Loucy (cell line): ENCODE measurements around the gene LIN28A.
A peak's percentile ranks its signal among the peaks of the same experiment; 100 is the strongest.

Experiments used
- H2AFZ ChIP-seq: fragments of 200-600 bp; sonication (generic); 2 replicates; pipeline ENCODE4 v1.6.0; 2016; ENCODE audit warnings: antibody characterized with exemption, mild to moderate bottlenecking, low read length, moderate library complexity
- H3F3A ChIP-seq: fragments of 200-600 bp; 2 replicates; pipeline ENCODE4 v1.6.0; 2016; ENCODE audit warnings: antibody characterized with exemption, low read depth, mild to moderate bottlenecking
- H3K27me3 ChIP-seq: fragments of 200-600 bp; sonication (generic); 2 replicates; pipeline ENCODE4 v1.6.1; 2014; ENCODE audit warnings: low read length, mild to moderate bottlenecking; ENCODE audit not compliant: insufficient read depth, poor library complexity, severe bottlenecking
- H3K36me3 ChIP-seq: fragments of 200-600 bp; sonication (generic); 2 replicates; pipeline ENCODE4 v1.6.1; 2016; ENCODE audit warnings: low read length; ENCODE audit not compliant: insufficient read depth
- H3K4me1 ChIP-seq: fragments of 200-600 bp; sonication (generic); 2 replicates; pipeline ENCODE4 v1.5.1; 2014; ENCODE audit warnings: low read length, mild to moderate bottlenecking; ENCODE audit not compliant: insufficient read depth, poor library complexity, severe bottlenecking
- H3K4me2 ChIP-seq: fragments of 200-600 bp; sonication (generic); 2 replicates; pipeline ENCODE4 v1.6.0; 2014; ENCODE audit warnings: antibody characterized with exemption, low read length, low read depth, mild to moderate bottlenecking; ENCODE audit not compliant: poor library complexity, severe bottlenecking
- H3K4me3 ChIP-seq: fragments of 200-600 bp; sonication (generic); 2 replicates; pipeline ENCODE4 v1.5.1; 2014; ENCODE audit warnings: low read length, mild to moderate bottlenecking, mixed read lengths; ENCODE audit not compliant: poor library complexity, severe bottlenecking
- H3K79me2 ChIP-seq: fragments of 200-600 bp; sonication (generic); 2 replicates; pipeline ENCODE4 v1.6.1; 2014; ENCODE audit warnings: low read length; ENCODE audit not compliant: insufficient read depth
- H3K9ac ChIP-seq: fragments of 200-600 bp; sonication (generic); 2 replicates; pipeline ENCODE4 v1.6.0; 2014; ENCODE audit warnings: mild to moderate bottlenecking, low read depth, low read length, moderate library complexity; ENCODE audit not compliant: poor library complexity, severe bottlenecking
- H3K9me2 ChIP-seq: fragments of 200-600 bp; sonication (generic); replicated peaks from 2 replicates; pipeline ENCODE4 v1.6.1; 2016; ENCODE audit warnings: low read depth, low read length, mixed read lengths
- H3K9me3 ChIP-seq: fragments of 200-600 bp; sonication (generic); 2 replicates; pipeline ENCODE4 v1.6.1; 2014; ENCODE audit warnings: mild to moderate bottlenecking, antibody characterized with exemption, low read length, low read depth; ENCODE audit not compliant: insufficient read depth
- H4K20me1 ChIP-seq: fragments of 200-600 bp; sonication (generic); 2 replicates; pipeline ENCODE4 v1.6.0; 2014; ENCODE audit warnings: antibody characterized with exemption, low read length, mild to moderate bottlenecking; ENCODE audit not compliant: insufficient read depth, poor library complexity, severe bottlenecking
- EZH2phosphoT487 ChIP-seq: fragments of 200-600 bp; IDR thresholded peaks from 2 replicates; pipeline ENCODE4 v1.6.1; 2018; ENCODE audit warnings: antibody characterized with exemption, mild to moderate bottlenecking, moderate library complexity, borderline replicate concordance
- TF ChIP-seq, protein P1 (sequence below): fragments of 200-600 bp; sonication (generic); conservative IDR thresholded peaks from 2 replicates; pipeline ENCODE4 v1.5.1; 2014; ENCODE audit warnings: mild to moderate bottlenecking, antibody characterized with exemption, low read length

Gene LIN28A

DNA sequence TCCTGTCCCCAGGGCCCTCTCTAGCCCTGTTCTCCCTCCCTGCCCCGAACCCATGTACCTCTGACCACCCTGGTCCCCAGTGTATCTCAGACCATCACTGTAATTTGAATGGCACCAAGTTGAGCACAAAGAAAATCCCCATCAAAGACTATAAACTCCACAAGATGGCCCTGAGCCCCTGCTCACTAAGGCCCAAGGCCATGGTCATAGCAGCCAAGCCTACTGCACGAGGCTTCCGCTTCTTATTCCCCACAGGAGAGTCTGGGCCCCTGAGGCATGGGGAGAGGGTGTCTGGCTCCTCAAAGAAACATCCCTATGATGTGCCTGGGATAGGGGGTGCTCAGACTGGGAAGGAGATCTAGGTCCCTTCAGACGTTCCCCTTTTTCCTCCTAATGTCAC is 42.6 kb upstream of the LIN28A start:
- H3K79me2 ChIP-seq, result peaks cover 32% of the 10 kb centered on the region
- TF ChIP-seq, protein P1, sequence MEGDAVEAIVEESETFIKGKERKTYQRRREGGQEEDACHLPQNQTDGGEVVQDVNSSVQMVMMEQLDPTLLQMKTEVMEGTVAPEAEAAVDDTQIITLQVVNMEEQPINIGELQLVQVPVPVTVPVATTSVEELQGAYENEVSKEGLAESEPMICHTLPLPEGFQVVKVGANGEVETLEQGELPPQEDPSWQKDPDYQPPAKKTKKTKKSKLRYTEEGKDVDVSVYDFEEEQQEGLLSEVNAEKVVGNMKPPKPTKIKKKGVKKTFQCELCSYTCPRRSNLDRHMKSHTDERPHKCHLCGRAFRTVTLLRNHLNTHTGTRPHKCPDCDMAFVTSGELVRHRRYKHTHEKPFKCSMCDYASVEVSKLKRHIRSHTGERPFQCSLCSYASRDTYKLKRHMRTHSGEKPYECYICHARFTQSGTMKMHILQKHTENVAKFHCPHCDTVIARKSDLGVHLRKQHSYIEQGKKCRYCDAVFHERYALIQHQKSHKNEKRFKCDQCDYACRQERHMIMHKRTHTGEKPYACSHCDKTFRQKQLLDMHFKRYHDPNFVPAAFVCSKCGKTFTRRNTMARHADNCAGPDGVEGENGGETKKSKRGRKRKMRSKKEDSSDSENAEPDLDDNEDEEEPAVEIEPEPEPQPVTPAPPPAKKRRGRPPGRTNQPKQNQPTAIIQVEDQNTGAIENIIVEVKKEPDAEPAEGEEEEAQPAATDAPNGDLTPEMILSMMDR, result no peak
- TF ChIP-seq EZH2phosphoT487, result no peak
- H3K9ac ChIP-seq, result no peak overlapping the region
- H2AFZ ChIP-seq, result no peak overlapping the region
- H3K27me3 ChIP-seq, result no peaks in the 10 kb centered on the region
- no peaks in the 10 kb centered on the region for H3K9me3 ChIP-seq
- no peaks in the 10 kb centered on the region for H3K36me3 ChIP-seq
- 0 out of 2 replicates have a peak, but pooled peaks cover 9% of the 10 kb centered on the region for H3F3A ChIP-seq
- no peaks in the 10 kb centered on the region for H4K20me1 ChIP-seq
- H3K9me2 ChIP-seq, result no peaks in the 10 kb centered on the region
- peak overlapping the region; percentile 5 for H3K4me3 ChIP-seq
- peaks cover 70% of the 10 kb centered on the region for H3K4me1 ChIP-seq
- peak overlapping the region; percentile 41 for H3K4me2 ChIP-seq

DNA sequence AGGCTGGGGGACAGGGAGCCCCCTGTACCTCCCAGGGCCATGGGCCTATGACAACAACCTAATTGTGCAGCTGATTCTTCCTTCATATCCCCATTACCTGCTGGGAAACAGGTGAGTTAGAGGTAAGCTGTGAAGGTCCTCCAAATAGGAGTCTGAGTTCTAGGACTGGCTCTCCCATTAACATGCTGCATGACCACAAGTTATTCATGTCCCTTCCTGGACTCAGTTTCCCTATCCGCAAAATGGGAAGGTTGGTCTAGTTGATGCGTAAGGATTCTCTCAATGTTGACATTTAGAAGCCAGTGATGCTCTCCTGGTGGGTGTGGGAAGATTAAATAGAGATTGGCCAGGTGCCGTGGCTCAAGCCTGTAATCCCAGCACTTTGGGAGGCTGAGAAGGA is 42.1 kb upstream of the LIN28A start:
- Histone ChIP-seq H3K36me3 (no peaks in the 10 kb centered on the region), H3F3A (peaks cover 13% of the 10 kb centered on the region), H3K79me2 (peaks cover 32% of the 10 kb centered on the region), H2AFZ (no peak overlapping the region), H3K9ac (no peak overlapping the region), H3K4me2 (peak overlapping the region; percentile 41), H3K9me2 (no peaks in the 10 kb centered on the region), H3K27me3 (no peaks in the 10 kb centered on the region), H3K4me3 (peak overlapping the region; percentile 5), H3K9me3 (no peaks in the 10 kb centered on the region), H4K20me1 (no peaks in the 10 kb centered on the region), H3K4me1 (peaks cover 70% of the 10 kb centered on the region)
- TF ChIP-seq EZH2phosphoT487, result no peak
- TF ChIP-seq, protein P1, result no peak

DNA sequence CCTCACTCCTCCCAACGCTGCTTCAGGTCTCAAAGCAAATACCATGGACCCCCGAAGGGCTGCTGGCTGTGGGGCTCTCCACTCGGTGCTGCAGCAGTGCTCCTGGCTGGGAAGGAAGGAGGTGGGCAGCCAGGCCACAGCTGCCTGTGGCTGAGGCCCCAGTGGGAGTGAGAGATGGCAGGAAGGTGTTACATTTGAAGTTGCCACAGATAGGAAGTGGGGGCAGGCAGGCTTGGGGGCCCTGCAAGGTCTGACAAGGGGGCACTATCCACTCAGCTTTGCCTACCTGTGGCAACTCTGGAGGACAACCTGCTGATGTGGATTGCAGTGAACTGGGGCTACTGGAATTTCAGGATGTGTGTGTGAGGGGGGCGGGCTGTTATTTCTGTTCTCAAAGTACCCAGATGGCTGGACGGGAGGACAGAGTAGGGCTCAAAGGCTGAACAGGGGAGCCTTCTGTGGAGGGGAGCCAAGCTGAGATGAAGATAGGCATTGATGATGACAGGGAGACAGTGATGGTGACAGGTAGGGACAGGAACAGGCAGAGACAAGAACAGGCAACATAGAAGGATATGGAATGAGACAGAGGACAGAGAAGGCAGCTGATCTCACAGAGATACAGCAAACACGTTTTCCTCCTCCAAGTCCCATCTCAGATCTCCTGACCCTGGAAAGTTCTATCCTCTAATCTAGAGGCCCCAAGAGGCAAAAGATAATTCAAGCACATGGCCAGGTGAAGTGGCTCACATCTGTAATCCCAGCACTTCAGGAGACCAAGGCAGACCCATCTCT is 39.8 kb upstream of the LIN28A start:
- peaks cover 76% of the 10 kb centered on the region for H3K4me1 ChIP-seq
- no peak for TF ChIP-seq EZH2phosphoT487
- TF ChIP-seq, protein P1, result no peak
- no peaks in the 10 kb centered on the region for H3K27me3 ChIP-seq
- peak overlapping the region; percentile 81 for H3K4me2 ChIP-seq
- peaks cover 21% of the 10 kb centered on the region for H3F3A ChIP-seq
- no peaks in the 10 kb centered on the region for H3K9me2 ChIP-seq
- H3K9me3 ChIP-seq, result no peaks in the 10 kb centered on the region
- H3K79me2 ChIP-seq, result peaks cover 32% of the 10 kb centered on the region
- H2AFZ ChIP-seq, result no peak overlapping the region
- H4K20me1 ChIP-seq, result no peaks in the 10 kb centered on the region
- peak overlapping the region; percentile 73 for H3K4me3 ChIP-seq
- H3K36me3 ChIP-seq, result no peaks in the 10 kb centered on the region
- peak overlapping the region; percentile 85 for H3K9ac ChIP-seq
